ENCODE data around the gene PACRG.

- TF ChIP-seq PATZ1 (CRISPR knock-in tag; IDR thresholded peaks at IDR 0.05; ENCODE audit: borderline replicate concordance) (no peak), ZC3H10 (CRISPR knock-in tag; IDR thresholded peaks at IDR 0.05) (no peak), ARNTL (CRISPR knock-in tag; IDR thresholded peaks at IDR 0.05; ENCODE audit: borderline replicate concordance, low read depth) (no peak), GLIS3 (CRISPR knock-in tag; IDR thresholded peaks at IDR 0.05) (no peak)
Observed at GRCh38 chr6:163175301-163175700, 447.5 kb downstream of the PACRG start.
